Omental fat pad (tissue), 4 donors: ENCODE results near the gene ANG. TPM values are rescaled to one million over a fixed set of nuclear protein-coding genes. Genes with fewer than 3 reads are reported as not detected.
"Not testable (repeated sequence)": the region's sequence is repeated elsewhere in the genome, so short reads cannot be mapped to it uniquely, and the experiment has no call there.

Experiments
- ATAC-seq: fragments of 150-250 bp; one replicate; pipeline ENCODE4 v1.9.1; 2016; ENCODE audit warnings: mild to moderate bottlenecking, moderate library complexity; ENCODE audit not compliant: low FRiP score
- DNase-seq: peaks from one replicate; pipeline ENCODE4 v3.0.0-alpha.2; 2019; ENCODE audit warnings: low spot score
- total RNA-seq, 4 donors: library from RNA; depleted of rRNA; stranded (reverse); fragments of >200 nt; gene quantifications; one replicate each; pipeline ENCODE4 v1.1.0, GENCODE V29; 2016
- TF ChIP-seq, protein P1 (sequence below), 3 donors: fragments of 450-650 bp; IDR thresholded peaks; one replicate each; pipeline ENCODE4 v1.5.1; 2016 to 2017; ENCODE audit warnings: antibody characterized with exemption in 3 of 3, mild to moderate bottlenecking in 3 of 3, moderate library complexity in 2 of 3

Gene ANG
- total RNA-seq, 4 donors from 2014 or later: 24.4 to 114 (median 45.6) TPM

DNA sequence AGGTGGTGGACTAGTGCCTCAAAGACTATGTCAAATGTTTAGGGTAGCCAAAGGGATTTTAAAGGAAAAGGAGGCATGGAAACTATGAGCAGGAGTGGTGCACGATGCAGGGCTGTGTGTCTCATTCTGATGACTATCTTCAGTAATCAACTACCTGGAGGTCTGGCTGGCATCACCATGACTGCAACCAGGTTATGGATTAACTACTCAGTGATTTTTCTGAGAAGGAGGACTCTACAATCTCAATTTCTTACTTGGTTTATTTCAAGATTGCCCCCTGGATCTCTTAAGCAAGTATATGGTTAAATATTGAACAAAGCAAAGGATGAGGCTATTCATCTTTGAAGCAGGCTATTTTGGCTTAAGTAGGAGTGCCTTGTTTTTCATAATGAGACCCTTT, 38.0 kb downstream of the ANG start:
- ATAC-seq: no peak
- TF ChIP-seq, protein P1, sequence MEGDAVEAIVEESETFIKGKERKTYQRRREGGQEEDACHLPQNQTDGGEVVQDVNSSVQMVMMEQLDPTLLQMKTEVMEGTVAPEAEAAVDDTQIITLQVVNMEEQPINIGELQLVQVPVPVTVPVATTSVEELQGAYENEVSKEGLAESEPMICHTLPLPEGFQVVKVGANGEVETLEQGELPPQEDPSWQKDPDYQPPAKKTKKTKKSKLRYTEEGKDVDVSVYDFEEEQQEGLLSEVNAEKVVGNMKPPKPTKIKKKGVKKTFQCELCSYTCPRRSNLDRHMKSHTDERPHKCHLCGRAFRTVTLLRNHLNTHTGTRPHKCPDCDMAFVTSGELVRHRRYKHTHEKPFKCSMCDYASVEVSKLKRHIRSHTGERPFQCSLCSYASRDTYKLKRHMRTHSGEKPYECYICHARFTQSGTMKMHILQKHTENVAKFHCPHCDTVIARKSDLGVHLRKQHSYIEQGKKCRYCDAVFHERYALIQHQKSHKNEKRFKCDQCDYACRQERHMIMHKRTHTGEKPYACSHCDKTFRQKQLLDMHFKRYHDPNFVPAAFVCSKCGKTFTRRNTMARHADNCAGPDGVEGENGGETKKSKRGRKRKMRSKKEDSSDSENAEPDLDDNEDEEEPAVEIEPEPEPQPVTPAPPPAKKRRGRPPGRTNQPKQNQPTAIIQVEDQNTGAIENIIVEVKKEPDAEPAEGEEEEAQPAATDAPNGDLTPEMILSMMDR (IDR thresholded peaks at IDR 0.05): no peak

DNA sequence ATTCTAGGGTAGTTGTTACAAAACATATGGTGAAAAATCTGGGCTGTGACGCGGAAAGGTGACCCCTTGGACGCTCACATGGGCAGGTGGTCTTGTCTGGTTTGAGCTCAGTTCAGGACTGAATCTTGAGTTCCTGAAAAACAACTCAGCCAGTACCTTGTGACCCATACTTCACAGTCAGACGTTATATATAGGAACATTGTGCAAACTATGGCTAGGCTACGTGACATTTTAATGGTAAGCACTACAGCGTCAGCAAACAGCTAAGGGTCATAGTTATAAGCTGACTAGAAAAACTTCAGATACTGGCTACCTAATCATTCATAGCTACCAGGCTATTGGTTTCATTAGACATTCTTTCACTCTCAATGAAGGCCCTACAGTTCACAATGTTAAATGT, 42.3 kb downstream of the ANG start:
- TF ChIP-seq, protein P1 (IDR thresholded peaks at IDR 0.05): no peak
- ATAC-seq (no peak), DNase-seq (no peak)

More for the DNA sequence above, 38.0 kb downstream of the ANG start:
- no peak for DNase-seq

DNA sequence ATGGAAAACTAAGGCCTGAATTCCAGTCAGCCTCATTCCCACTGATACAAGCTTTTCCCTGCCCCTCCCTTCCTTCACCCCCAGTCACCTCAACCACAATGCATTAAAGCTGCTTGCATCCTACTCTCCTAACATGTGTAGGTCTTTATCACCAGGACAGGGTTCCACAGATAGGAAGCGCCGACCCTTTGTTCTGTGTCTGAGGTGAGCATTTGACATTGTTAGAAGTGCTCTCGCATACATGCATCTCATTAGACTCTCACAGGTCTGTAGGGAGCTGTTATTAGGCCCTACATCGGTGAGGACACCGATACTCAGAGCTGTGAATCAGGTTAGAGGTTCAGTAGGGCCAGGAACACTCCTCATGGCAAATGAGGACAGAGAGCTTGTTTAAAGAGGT, 43.9 kb downstream of the ANG start:
- no peak for ATAC-seq
- TF ChIP-seq, protein P1 (IDR thresholded peaks at IDR 0.05): no peak
- no peak for DNase-seq

DNA sequence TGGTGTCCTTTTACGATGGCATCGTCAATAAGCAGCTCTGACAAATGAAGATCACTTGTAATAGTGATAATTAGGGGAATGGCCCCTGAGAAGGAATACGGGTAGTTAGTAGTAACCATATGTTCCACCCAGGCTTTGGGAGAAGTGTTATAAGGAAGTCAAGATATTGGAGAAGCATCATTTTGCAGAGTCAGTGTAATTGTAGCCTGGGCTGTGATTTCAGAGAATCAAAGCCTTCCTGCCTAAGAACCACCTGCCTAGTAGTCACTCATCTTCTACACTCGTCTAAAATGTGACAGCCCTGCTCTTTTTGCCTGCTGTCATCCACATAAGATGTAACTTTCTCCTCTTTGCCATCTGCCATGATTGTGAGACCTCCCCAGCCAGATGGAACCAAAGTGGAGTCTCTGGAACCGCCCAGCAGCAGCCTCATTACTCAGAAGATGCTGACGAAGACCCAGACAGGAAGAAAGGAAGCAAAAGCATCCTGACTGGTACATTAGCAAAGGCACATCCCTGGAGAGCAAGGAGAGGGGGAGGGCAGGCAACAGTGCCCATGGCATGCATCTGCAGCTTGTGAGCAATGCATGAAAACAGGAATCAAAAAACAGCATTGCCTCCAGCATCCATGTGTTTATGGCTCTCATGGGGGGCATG, 44.5 kb downstream of the ANG start:
- TF ChIP-seq, protein P1 (IDR thresholded peaks at IDR 0.05): no peak
- DNase-seq (no peak), ATAC-seq (no peak)

DNA sequence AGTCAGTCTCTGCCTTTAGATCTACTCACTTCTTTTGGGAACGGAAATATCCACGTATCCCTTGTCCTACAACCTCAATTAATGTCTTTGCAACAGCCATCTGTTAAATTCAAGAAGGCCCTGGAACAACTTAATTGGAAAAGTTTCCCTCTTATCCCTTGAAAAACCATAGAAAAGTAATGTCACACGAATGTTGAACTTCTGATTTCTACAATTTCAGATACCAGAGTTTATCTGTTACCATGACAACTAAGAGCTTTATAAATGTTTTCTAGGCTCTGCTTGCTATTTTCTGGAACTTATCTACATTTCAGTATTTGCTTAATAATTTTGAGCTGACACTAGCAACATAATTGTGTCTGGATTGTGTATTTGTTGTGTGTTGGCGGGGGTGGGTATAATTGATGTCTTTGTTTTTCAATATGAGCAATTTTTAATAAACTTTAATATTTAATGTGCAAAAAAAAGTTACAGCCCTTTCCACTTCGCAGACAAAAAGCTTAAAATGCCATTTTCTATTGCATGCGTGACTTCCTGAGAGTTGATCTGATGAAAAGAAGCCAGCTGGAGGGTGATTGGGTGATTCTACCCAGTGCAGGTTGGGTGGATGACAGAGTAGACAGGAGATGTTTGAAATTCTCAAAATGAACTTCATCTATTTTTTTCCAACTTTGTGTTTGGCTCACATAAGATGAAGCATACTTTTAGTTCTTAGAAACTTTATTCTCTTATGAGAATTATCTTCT, 45.3 kb downstream of the ANG start:
- TF ChIP-seq, protein P1 (IDR thresholded peaks at IDR 0.05): no peak
- no peak for DNase-seq

DNA sequence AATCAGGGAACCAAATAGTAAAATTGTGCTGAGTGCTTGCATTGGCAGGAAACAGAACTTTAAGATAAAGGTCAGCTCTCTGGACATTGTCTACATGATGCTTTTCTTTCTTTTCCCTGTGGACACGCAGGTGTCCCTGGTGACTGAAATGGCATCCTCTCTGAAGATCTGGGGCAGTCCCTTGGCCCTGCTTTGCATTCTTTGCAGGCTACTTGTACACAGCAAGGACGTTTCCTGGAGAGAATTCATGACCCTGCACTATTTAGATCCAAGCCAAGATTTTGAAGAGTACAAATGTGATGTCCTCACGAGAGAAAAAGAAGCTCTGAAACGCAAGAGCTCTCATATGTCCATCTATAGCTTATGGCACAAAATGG, 45.9 kb downstream of the ANG start:
- ATAC-seq (no peak), DNase-seq (no peak)
- TF ChIP-seq, protein P1 (IDR thresholded peaks at IDR 0.05): no peak

More for the DNA sequence above, 45.3 kb downstream of the ANG start:
- no peak for ATAC-seq

DNA sequence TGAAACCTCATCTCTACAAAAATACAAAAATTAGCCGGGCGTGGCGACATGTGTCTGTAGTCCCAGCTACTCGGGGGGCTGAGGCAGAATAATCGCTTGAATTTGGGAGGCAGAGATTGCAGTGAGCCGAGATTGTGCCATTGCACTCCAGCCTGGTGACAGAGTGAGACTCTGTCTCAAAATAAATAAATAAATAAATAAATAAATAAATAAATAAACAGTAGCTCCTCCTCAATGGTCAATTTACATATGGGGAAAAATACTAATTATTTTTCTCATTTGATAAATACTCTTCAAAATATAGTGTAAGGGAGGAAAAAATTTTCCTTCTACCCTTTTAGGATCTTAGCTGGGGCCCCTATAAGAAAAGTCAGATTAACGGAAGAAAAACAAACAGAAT, 49.7 kb downstream of the ANG start:
- ATAC-seq, DNase-seq: not testable (repeated sequence)
